ENCODE results near the gene AIDA. TPM values are rescaled to one million over a fixed set of nuclear protein-coding genes. Genes with fewer than 3 reads are reported as not detected.

AIDA gene
- polyA plus RNA-seq, 2 donors: 21.3 to 26.9 TPM

- 99 to 100% methylated on average over 2 of the region's 2 CpGs for WGBS, 2 donors
- Histone ChIP-seq H3K4me3 (ENCODE audit: low read depth in 1 of 2, low read length in 2 of 2) (no peak overlapping the region), H3K27ac (ENCODE audit: low read depth in 2 of 2, low read length in 1 of 2) (no peak overlapping the region), H3K27me3 (ENCODE audit: control insufficient read depth in 1 of 2, insufficient read depth in 2 of 2, low read length in 2 of 2) (no peaks in the 10 kb centered on the region), H3K4me1 (ENCODE audit: control insufficient read depth in 2 of 2, insufficient read depth in 2 of 2, low read length in 1 of 2) (no peaks in the 10 kb centered on the region), H3K9me3 (ENCODE audit: control insufficient read depth in 2 of 2, insufficient read depth in 1 of 2, low read depth in 1 of 2, low read length in 1 of 2) (no peaks in the 10 kb centered on the region), H3K36me3 (ENCODE audit: control insufficient read depth in 2 of 2, insufficient read depth in 2 of 2, low read length in 1 of 2) (peaks cover 11 to 12% of the 10 kb centered on the region in 2 donors)
These were observed 55.7 kb downstream of the AIDA start for GRCh38 chr1:222656391-222657155.

GRCh38 chr1:222654849-222655248 is 57.4 kb downstream of the AIDA start:
- H3K36me3 ChIP-seq (ENCODE audit: control insufficient read depth in 2 of 2, insufficient read depth in 2 of 2, low read length in 1 of 2): peaks cover 10 to 12% of the 10 kb centered on the region in 2 donors
- 50 to 62% methylated on average over 5 of the region's 5 CpGs for WGBS, 2 donors

DNA sequence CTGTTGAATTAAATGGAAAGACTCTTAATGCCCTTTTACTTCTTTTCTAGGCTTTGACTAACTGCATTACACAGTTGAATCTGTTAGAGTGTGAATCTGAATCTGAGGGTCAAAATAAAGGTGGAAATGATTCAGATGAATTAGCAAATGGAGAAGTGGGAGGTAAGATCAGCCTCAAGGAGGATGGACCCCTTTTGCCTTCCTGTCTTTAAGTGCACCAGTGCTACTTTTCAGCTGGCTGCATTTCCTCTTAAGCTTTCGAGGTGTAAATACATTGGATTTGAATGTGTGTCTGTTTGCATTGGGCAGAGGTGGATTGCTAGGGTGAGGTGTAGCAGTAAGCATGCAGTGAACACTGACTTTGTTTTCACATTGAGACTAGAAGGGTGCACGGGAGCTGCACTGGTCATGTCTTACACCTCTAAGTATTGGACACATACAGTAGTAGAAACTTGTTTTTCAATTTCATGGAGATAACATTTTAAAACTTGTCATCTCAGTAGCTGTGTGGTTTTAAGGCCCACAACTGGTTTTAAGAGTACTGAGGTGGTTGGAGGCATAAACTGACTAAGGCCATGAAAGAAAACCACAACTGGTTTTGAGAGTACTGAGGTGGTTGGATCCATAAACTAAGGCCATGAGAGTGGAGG is 59.0 kb downstream of the AIDA start:
- Histone ChIP-seq H3K27me3 (ENCODE audit: control insufficient read depth in 1 of 2, insufficient read depth in 2 of 2, low read length in 2 of 2) (no peaks in the 10 kb centered on the region), H3K9me3 (ENCODE audit: control insufficient read depth in 2 of 2, insufficient read depth in 1 of 2, low read depth in 1 of 2, low read length in 1 of 2) (no peaks in the 10 kb centered on the region), H3K4me3 (ENCODE audit: low read depth in 1 of 2, low read length in 2 of 2) (no peak overlapping the region), H3K4me1 (ENCODE audit: control insufficient read depth in 2 of 2, insufficient read depth in 2 of 2, low read length in 1 of 2) (no peaks in the 10 kb centered on the region), H3K27ac (ENCODE audit: low read depth in 2 of 2, low read length in 1 of 2) (no peak overlapping the region), H3K36me3 (ENCODE audit: control insufficient read depth in 2 of 2, insufficient read depth in 2 of 2, low read length in 1 of 2) (peaks cover 12% of the 10 kb centered on the region in 2 donors)
- WGBS, 2 donors: 81 to 83% methylated on average over 2 of the region's 2 CpGs

More at GRCh38 chr1:222654849-222655248, 57.4 kb downstream of the AIDA start:
- H3K27me3 ChIP-seq (ENCODE audit: control insufficient read depth in 1 of 2, insufficient read depth in 2 of 2, low read length in 2 of 2): no peaks in the 10 kb centered on the region
- H3K4me3 ChIP-seq (ENCODE audit: low read depth in 1 of 2, low read length in 2 of 2): no peak overlapping the region
- no peaks in the 10 kb centered on the region for H3K9me3 ChIP-seq (ENCODE audit: control insufficient read depth in 2 of 2, insufficient read depth in 1 of 2, low read depth in 1 of 2, low read length in 1 of 2)
- H3K4me1 ChIP-seq (ENCODE audit: control insufficient read depth in 2 of 2, insufficient read depth in 2 of 2, low read length in 1 of 2): no peaks in the 10 kb centered on the region
- no peak overlapping the region for H3K27ac ChIP-seq (ENCODE audit: low read depth in 2 of 2, low read length in 1 of 2)

DNA sequence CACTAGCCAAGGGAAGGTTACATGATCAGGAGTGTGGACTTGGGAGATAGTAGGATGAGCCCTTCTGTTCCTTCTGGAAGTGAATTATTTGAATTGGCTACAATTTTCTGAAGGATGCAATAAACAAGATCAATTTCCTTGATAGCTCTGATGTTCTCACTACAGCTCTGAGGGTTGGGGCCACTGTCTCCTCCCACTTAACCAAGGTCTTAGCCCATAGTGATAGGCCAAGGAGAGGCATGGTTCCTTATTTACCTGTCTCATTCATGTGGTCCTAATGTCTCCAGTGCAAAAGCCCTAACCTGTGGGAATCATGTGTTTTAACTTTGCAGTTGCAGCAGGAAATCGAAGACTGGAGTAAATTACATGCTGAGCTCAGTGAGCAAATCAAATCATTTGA is 59.6 kb downstream of the AIDA start:
- H3K9me3 ChIP-seq (ENCODE audit: control insufficient read depth in 2 of 2, insufficient read depth in 1 of 2, low read depth in 1 of 2, low read length in 1 of 2): no peaks in the 10 kb centered on the region
- peaks cover 12% of the 10 kb centered on the region in 2 donors for H3K36me3 ChIP-seq (ENCODE audit: control insufficient read depth in 2 of 2, insufficient read depth in 2 of 2, low read length in 1 of 2)
- H3K4me1 ChIP-seq (ENCODE audit: control insufficient read depth in 2 of 2, insufficient read depth in 2 of 2, low read length in 1 of 2): no peaks in the 10 kb centered on the region
- H3K4me3 ChIP-seq (ENCODE audit: low read depth in 1 of 2, low read length in 2 of 2): no peak overlapping the region
- H3K27me3 ChIP-seq (ENCODE audit: control insufficient read depth in 1 of 2, insufficient read depth in 2 of 2, low read length in 2 of 2): no peaks in the 10 kb centered on the region
- WGBS, 2 donors: 90 to 93% methylated on average over 1 of the region's 1 CpG
- H3K27ac ChIP-seq (ENCODE audit: low read depth in 2 of 2, low read length in 1 of 2): no peak overlapping the region

GRCh38 chr1:222644636-222644980 is 67.7 kb downstream of the AIDA start:
- Histone ChIP-seq H3K4me1 (ENCODE audit: control insufficient read depth in 2 of 2, insufficient read depth in 2 of 2, low read length in 1 of 2) (no peaks in the 10 kb centered on the region), H3K27ac (ENCODE audit: low read depth in 2 of 2, low read length in 1 of 2) (peak overlapping the region; percentile 88 to 97), H3K9me3 (ENCODE audit: control insufficient read depth in 2 of 2, insufficient read depth in 1 of 2, low read depth in 1 of 2, low read length in 1 of 2) (no peaks in the 10 kb centered on the region), H3K27me3 (ENCODE audit: control insufficient read depth in 1 of 2, insufficient read depth in 2 of 2, low read length in 2 of 2) (no peaks in the 10 kb centered on the region), H3K4me3 (ENCODE audit: low read depth in 1 of 2, low read length in 2 of 2) (peak overlapping the region; percentile 74 to 96), H3K36me3 (ENCODE audit: control insufficient read depth in 2 of 2, insufficient read depth in 2 of 2, low read length in 1 of 2) (no peaks in the 10 kb centered on the region)
- WGBS, 2 donors: 1 to 2% methylated on average over 5 of the region's 5 CpGs

GRCh38 chr1:222643938-222644635 is 68.2 kb downstream of the AIDA start:
- Histone ChIP-seq H3K27ac (ENCODE audit: low read depth in 2 of 2, low read length in 1 of 2) (peak overlapping the region; percentile 98), H3K4me1 (ENCODE audit: control insufficient read depth in 2 of 2, insufficient read depth in 2 of 2, low read length in 1 of 2) (no peaks in the 10 kb centered on the region), H3K27me3 (ENCODE audit: control insufficient read depth in 1 of 2, insufficient read depth in 2 of 2, low read length in 2 of 2) (no peaks in the 10 kb centered on the region), H3K36me3 (ENCODE audit: control insufficient read depth in 2 of 2, insufficient read depth in 2 of 2, low read length in 1 of 2) (no peaks in the 10 kb centered on the region), H3K9me3 (ENCODE audit: control insufficient read depth in 2 of 2, insufficient read depth in 1 of 2, low read depth in 1 of 2, low read length in 1 of 2) (no peaks in the 10 kb centered on the region), H3K4me3 (ENCODE audit: low read depth in 1 of 2, low read length in 2 of 2) (peak overlapping the region; percentile 74 to 96)
- 1% methylated on average over 42 of the region's 42 CpGs for WGBS, 2 donors

GRCh38 chr1:222643606-222643937 is 68.7 kb downstream of the AIDA start:
- Histone ChIP-seq H3K36me3 (ENCODE audit: control insufficient read depth in 2 of 2, insufficient read depth in 2 of 2, low read length in 1 of 2) (no peaks in the 10 kb centered on the region), H3K27me3 (ENCODE audit: control insufficient read depth in 1 of 2, insufficient read depth in 2 of 2, low read length in 2 of 2) (no peaks in the 10 kb centered on the region), H3K9me3 (ENCODE audit: control insufficient read depth in 2 of 2, insufficient read depth in 1 of 2, low read depth in 1 of 2, low read length in 1 of 2) (no peaks in the 10 kb centered on the region), H3K4me1 (ENCODE audit: control insufficient read depth in 2 of 2, insufficient read depth in 2 of 2, low read length in 1 of 2) (no peaks in the 10 kb centered on the region), H3K4me3 (ENCODE audit: low read depth in 1 of 2, low read length in 2 of 2) (peak overlapping the region; percentile 74 to 96), H3K27ac (ENCODE audit: low read depth in 2 of 2, low read length in 1 of 2) (peak overlapping the region; percentile 98)
- WGBS, 2 donors: 5 to 6% methylated on average over 10 of the region's 10 CpGs

- Histone ChIP-seq H3K36me3 (ENCODE audit: control insufficient read depth in 2 of 2, insufficient read depth in 2 of 2, low read length in 1 of 2) (peaks cover 0 to 2% of the 10 kb centered on the region in 2 donors), H3K27me3 (ENCODE audit: control insufficient read depth in 1 of 2, insufficient read depth in 2 of 2, low read length in 2 of 2) (no peaks in the 10 kb centered on the region), H3K4me1 (ENCODE audit: control insufficient read depth in 2 of 2, insufficient read depth in 2 of 2, low read length in 1 of 2) (no peaks in the 10 kb centered on the region), H3K9me3 (ENCODE audit: control insufficient read depth in 2 of 2, insufficient read depth in 1 of 2, low read depth in 1 of 2, low read length in 1 of 2) (no peaks in the 10 kb centered on the region), H3K4me3 (ENCODE audit: low read depth in 1 of 2, low read length in 2 of 2) (no peak overlapping the region), H3K27ac (ENCODE audit: low read depth in 2 of 2, low read length in 1 of 2) (no peak overlapping the region)
- 55 to 78% methylated on average over 1 of the region's 1 CpG for WGBS, 2 donors
These were observed 69.8 kb downstream of the AIDA start for GRCh38 chr1:222642468-222642867.

GRCh38 chr1:222641269-222641948 is 70.9 kb downstream of the AIDA start:
- Histone ChIP-seq H3K27ac (ENCODE audit: low read depth in 2 of 2, low read length in 1 of 2) (no peak overlapping the region), H3K27me3 (ENCODE audit: control insufficient read depth in 1 of 2, insufficient read depth in 2 of 2, low read length in 2 of 2) (no peaks in the 10 kb centered on the region), H3K4me3 (ENCODE audit: low read depth in 1 of 2, low read length in 2 of 2) (no peak overlapping the region), H3K36me3 (ENCODE audit: control insufficient read depth in 2 of 2, insufficient read depth in 2 of 2, low read length in 1 of 2) (peaks cover 0 to 2% of the 10 kb centered on the region in 2 donors), H3K9me3 (ENCODE audit: control insufficient read depth in 2 of 2, insufficient read depth in 1 of 2, low read depth in 1 of 2, low read length in 1 of 2) (no peaks in the 10 kb centered on the region), H3K4me1 (ENCODE audit: control insufficient read depth in 2 of 2, insufficient read depth in 2 of 2, low read length in 1 of 2) (no peaks in the 10 kb centered on the region)
- WGBS, 2 donors: 71% methylated on average over 5 of the region's 5 CpGs
